DOHH2 (cell line): Measurements from ENCODE around the gene ANXA6.

Experiments used
- H3F3A ChIP-seq: fragments of 200-600 bp; sonication (generic), shearing (Covaris generic); 2 replicates; pipeline ENCODE4 v1.6.0; 2016; ENCODE audit warnings: antibody characterized with exemption, mild to moderate bottlenecking; ENCODE audit not compliant: control insufficient read depth, insufficient read depth
- H3K27ac ChIP-seq: fragments of 200-600 bp; sonication (generic); 2 replicates; pipeline ENCODE4 v1.5.1; 2014; ENCODE audit warnings: low read depth, mild to moderate bottlenecking, low read length, moderate library complexity
- H3K27me3 ChIP-seq: fragments of 200-600 bp; sonication (generic); 2 replicates; pipeline ENCODE4 v1.6.1; 2014; ENCODE audit warnings: mild to moderate bottlenecking, low read length, mixed read lengths; ENCODE audit not compliant: control insufficient read depth
- H3K36me3 ChIP-seq: fragments of 200-600 bp; sonication (generic); 2 replicates; pipeline ENCODE4 v1.6.1; 2014; ENCODE audit warnings: mild to moderate bottlenecking, low read length, moderate library complexity, mixed read lengths; ENCODE audit not compliant: control insufficient read depth
- H3K4me1 ChIP-seq: fragments of 200-600 bp; sonication (generic); 2 replicates; pipeline ENCODE4 v1.6.1; 2014; ENCODE audit warnings: mild to moderate bottlenecking, low read length, mixed read lengths; ENCODE audit not compliant: control insufficient read depth
- H3K4me2 ChIP-seq: fragments of 200-600 bp; sonication (generic); 2 replicates; pipeline ENCODE4 v1.6.0; 2014; ENCODE audit warnings: mild to moderate bottlenecking, low read length, moderate library complexity
- H3K4me3 ChIP-seq: fragments of 200-600 bp; sonication (generic); 2 replicates; pipeline ENCODE4 v1.5.1; 2014; ENCODE audit warnings: mild to moderate bottlenecking, low read length, mixed read lengths
- H3K79me2 ChIP-seq: fragments of 200-600 bp; sonication (generic); 2 replicates; pipeline ENCODE4 v1.6.1; 2014; ENCODE audit warnings: mild to moderate bottlenecking, low read length, mixed read lengths; ENCODE audit not compliant: control insufficient read depth
- H3K9me2 ChIP-seq: fragments of 200-600 bp; sonication (generic); replicated peaks from 2 replicates; pipeline ENCODE4 v1.6.1; 2014; ENCODE audit warnings: mild to moderate bottlenecking, low read length, mixed read lengths; ENCODE audit not compliant: control insufficient read depth
- H3K9me3 ChIP-seq: fragments of 200-600 bp; sonication (generic); 2 replicates; pipeline ENCODE4 v1.6.1; 2014; ENCODE audit warnings: antibody characterized with exemption, low read length, mixed read lengths; ENCODE audit not compliant: control insufficient read depth, insufficient read depth
- H4K20me1 ChIP-seq: fragments of 200-600 bp; sonication (generic); 2 replicates; pipeline ENCODE4 v1.6.0; 2014; ENCODE audit warnings: low read depth, mild to moderate bottlenecking, antibody characterized with exemption, low read length, moderate library complexity; ENCODE audit not compliant: control insufficient read depth, insufficient read depth
- CTCF ChIP-seq: fragments of 200-600 bp; sonication (generic); IDR thresholded peaks from one replicate; pipeline ENCODE4 v1.5.1; 2014; ENCODE audit warnings: antibody characterized with exemption, mild to moderate bottlenecking, low read depth, low read length; ENCODE audit not compliant: poor library complexity, severe bottlenecking
- EZH2phosphoT487 ChIP-seq: fragments of 200-600 bp; sonication (generic); IDR thresholded peaks from 2 replicates; pipeline ENCODE4 v1.6.1; 2017; ENCODE audit warnings: borderline replicate concordance, mild to moderate bottlenecking, antibody characterized with exemption, low read length, moderate library complexity, mixed read lengths

The ANXA6 gene

DNA sequence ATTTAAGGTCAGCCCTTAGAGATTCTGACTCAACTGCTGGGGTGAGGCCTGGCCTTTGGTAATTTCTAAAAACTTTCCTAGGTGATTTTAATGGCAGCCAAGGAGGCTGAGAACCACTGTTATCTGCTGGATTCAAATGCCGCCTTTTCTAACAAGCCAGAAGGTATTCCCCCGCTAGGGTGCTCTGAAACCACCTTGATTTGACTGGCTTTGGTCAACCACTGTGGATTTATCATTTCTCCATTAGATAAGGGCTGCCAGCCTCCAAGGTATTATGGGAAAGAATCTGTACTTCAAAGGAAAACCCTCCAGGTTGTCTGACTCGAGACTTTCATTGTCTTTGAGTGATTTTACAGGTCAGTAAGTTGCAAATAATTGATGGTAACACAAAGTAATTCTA, 4.3 kb downstream of the ANXA6 start:
- Histone ChIP-seq H3K4me1 (peaks cover 71% of the 10 kb centered on the region), H3K4me3 (no peak overlapping the region), H3K27ac (no peak overlapping the region), H3K79me2 (no peaks in the 10 kb centered on the region), H4K20me1 (no peaks in the 10 kb centered on the region), H3K36me3 (no peaks in the 10 kb centered on the region), H3K9me2 (no peaks in the 10 kb centered on the region), H3K9me3 (no peaks in the 10 kb centered on the region), H3F3A (peaks cover 10% of the 10 kb centered on the region; the same call in 1 of the 2 replicates), H3K4me2 (no peak overlapping the region), H3K27me3 (peaks cover 12% of the 10 kb centered on the region)
- TF ChIP-seq CTCF (no peak), EZH2phosphoT487 (no peak)

- peaks cover 10% of the 10 kb centered on the region for H3F3A ChIP-seq
- H3K79me2 ChIP-seq, result no peaks in the 10 kb centered on the region
- TF ChIP-seq CTCF, result no peak
- no peak for TF ChIP-seq EZH2phosphoT487
- no peaks in the 10 kb centered on the region for H3K27me3 ChIP-seq
- 0 out of 2 replicates have a peak overlapping the region, but pooled peaks have one; percentile 60 for H3K27ac ChIP-seq
- no peaks in the 10 kb centered on the region for H3K9me2 ChIP-seq
- no peaks in the 10 kb centered on the region for H3K36me3 ChIP-seq
- H3K4me1 ChIP-seq, result peaks cover 56% of the 10 kb centered on the region
- peak overlapping the region; percentile 63 for H3K4me2 ChIP-seq
- no peaks in the 10 kb centered on the region for H4K20me1 ChIP-seq
- no peaks in the 10 kb centered on the region for H3K9me3 ChIP-seq
- no peak overlapping the region; the same call in 1 of the 2 replicates for H3K4me3 ChIP-seq
Observed at GRCh38 chr5:151151793-151152192, 5.8 kb downstream of the ANXA6 start.

DNA sequence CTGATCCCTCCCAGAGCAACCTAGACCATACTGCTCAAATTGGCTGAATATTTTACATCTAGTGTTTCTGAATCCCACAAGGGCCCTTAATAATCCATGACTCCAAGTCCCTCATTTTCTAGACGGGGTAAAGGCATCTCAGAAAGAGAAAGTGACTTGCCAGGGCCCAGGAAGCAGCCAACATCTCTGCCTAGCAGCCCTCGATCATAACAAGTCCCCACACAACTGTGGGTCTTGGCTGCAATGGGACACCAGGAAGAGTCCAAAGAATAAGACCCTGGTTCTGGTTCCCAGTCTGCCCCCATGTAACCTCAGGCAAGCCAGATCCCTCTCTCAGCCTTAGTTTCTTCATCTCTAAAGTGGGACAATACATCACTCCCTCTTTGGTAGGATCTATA, 6.3 kb downstream of the ANXA6 start:
- Histone ChIP-seq H3K36me3 (no peaks in the 10 kb centered on the region), H3K79me2 (no peaks in the 10 kb centered on the region), H3K4me3 (peak overlapping the region; percentile 46), H3F3A (peaks cover 10% of the 10 kb centered on the region), H3K9me2 (no peaks in the 10 kb centered on the region), H3K27ac (peak overlapping the region; percentile 60), H3K27me3 (no peaks in the 10 kb centered on the region), H3K9me3 (no peaks in the 10 kb centered on the region), H4K20me1 (no peaks in the 10 kb centered on the region), H3K4me1 (peaks cover 51% of the 10 kb centered on the region), H3K4me2 (peak overlapping the region; percentile 63)
- no peak for TF ChIP-seq EZH2phosphoT487
- TF ChIP-seq CTCF, result no peak
